Left forelimb (tissue), 1 donor: Measurements from ENCODE around the gene KNG1.

ENCODE experiments used
- DNase-seq: peaks from one replicate; pipeline ENCODE4 v3.0.0-alpha.2; 2018; ENCODE audit warnings: low spot score

The KNG1 gene

DNA sequence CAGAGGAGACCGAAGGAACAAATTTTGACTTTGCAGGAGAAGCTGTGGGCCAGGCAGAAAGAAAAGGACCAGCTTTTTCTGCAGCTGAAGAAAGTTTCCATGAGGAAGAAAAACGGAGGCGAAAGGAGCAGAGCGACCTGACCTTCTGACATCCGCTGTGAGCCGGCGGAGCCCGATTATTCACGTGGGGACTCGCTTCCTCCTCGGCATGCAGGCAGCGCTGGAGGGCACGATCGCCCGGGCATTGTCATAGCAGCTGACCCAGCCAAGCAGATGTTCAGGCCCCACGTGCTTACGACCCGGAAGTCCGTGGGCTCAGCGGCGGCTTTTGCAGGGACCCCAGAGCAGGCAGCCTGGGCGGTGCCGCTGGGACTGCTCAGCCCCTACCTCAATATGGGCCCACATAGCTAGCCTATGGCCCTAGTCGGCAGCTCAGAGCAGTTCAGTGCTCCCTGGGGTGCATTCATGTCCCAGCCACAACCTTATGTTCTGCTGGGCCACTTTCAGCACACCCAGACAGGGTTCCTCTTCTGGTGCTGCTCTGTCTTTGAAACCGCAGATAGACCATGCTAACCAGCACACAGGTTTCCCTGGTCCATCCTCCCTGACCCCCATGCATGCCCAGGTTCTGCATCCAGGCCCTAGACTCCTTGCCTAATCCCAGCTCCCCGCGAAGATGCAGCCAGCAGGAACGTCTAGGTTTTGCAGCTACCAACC is 55.7 kb downstream of the KNG1 start:
- peak; percentile 71 for DNase-seq

DNA sequence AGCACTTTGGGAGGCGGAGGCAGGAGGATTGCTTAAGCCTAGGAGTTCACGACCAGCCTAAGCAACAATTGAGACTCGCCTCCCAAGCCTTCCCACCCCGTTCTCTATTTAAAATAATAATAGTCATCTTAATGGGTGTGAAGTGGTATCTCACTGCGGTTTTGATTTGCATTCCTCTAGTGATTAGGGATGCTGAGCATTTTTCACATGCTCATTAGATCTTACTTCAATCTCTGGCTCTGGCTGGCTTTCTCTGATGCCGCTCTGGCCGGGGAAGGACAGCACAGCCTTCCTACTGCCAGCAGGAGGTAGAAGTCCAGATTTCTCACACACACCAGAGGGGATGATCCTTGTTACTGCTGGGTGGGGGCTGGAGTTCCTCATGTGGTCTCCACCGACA is 58.8 kb downstream of the KNG1 start:
- DNase-seq: no peak

DNA sequence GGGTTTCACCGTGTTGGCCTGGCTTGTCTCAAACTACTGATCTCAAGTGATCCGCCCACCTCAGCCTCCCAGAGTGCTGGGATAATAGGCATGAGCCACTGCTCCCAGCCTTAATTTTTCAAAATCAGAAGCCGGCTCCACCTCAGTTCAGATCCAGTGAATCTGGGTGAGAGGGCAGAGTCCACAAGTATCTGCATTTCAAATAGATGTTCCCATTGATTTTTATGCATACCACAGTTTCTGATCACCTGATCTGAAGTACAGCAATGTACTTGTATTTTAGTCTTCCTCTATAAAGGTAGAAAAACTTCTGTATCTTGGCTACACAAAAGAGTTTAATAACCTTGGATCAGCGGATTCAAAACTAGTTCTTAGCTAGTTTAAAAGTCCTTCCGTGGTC is 62.0 kb downstream of the KNG1 start:
- DNase-seq: no peak

DNA sequence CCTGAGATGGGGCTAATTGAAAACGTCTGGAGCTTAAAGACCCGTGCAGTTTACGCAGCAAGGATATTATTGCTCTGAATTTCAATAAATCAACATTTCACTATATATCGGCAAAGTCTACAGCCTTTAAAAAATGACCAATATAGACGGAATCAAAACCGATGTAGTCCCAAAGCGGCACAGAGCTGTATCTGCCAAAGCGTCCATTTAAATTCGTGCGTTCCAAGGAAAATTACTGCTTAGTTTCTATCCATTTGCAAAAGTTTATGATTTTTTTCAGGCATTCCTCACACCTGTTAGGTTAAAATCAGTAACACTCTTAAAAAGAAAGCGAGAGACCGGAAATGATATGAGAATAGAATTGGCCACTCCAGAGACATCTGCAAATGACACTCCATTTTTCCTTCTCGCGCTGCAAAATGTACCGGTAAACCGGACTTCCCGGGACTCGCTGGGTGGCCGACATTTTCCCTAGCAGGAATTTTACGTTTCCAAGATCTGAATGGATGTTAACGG is 65.4 kb downstream of the KNG1 start:
- DNase-seq: no peak

DNA sequence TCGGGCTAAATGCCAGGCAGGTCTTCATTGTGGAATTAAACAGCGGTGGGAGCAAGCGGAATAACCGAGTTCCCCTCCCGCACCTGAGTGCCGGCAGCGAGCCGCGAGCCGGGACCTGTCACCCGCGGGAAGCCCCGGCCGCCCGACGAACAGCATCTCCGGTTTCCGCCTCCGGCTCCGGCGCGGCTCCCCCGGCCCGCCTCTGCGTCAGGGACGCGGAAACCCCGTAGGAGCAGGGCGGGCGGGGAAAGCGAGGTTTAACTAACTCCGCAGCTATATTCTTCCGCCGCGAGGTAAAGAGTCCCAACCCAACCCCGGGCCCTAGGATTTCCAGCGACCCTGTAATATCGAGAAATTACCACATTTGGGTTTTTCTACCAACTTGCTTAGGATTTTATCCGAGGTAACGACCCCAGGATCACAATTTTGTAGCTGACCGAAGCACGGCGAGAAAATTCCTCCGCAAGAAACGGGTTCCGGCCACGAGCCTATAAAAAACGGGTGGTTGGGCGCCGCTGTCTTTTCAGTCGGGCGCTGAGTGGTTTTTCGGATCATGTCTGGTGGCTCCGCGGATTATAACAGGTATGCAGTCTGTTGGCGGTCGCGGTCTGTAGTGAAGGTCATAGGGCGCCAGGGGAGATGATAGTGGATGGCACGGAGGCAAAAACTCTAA is 66.0 kb downstream of the KNG1 start, which contains the start of gene EIF4A2:
EIF4A2 (plus strand) TSS at position 520 of the 673 bp plus-strand sequence; CDS start at position 554, 34 bp downstream.
- peak; percentile 91 for DNase-seq

DNA sequence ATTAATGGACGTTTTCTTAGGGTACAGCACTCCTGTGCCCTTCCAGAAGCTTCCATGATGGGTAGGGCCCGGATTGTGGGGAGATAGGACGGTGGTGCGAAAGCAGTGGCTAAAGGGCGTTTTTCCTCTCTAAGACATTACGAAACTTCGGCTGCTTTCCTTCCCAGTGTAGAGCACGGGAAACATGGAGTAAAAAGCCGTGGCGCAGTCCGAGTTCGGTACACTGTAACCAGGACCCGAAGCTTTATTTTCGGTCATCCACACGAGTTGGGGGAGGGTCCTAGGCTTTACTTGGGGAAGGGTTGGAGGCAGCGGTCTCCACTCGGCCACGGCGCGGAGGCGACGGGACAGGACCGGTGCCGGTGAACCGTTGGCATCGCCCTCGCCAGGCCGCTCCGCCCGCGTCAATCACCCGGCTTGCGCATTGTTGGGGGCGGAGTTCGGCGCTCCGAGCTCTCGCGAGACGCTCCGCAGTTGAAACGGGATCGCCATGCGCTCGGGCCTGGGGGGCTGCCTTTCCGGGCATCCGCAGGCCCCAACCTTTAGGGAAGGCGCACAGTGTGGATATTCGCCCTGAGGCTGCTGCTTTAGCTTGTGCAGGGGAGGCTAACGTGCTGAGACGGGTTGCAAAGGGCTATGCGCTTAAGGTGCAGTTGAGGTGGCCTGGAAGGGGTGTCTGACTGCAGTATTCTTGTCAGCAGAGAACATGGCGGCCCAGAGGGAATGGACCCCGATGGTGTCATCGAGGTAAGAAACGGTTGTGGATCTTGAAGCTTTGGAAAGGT is 66.8 kb downstream of the KNG1 start:
- DNase-seq: peak; percentile 89

DNA sequence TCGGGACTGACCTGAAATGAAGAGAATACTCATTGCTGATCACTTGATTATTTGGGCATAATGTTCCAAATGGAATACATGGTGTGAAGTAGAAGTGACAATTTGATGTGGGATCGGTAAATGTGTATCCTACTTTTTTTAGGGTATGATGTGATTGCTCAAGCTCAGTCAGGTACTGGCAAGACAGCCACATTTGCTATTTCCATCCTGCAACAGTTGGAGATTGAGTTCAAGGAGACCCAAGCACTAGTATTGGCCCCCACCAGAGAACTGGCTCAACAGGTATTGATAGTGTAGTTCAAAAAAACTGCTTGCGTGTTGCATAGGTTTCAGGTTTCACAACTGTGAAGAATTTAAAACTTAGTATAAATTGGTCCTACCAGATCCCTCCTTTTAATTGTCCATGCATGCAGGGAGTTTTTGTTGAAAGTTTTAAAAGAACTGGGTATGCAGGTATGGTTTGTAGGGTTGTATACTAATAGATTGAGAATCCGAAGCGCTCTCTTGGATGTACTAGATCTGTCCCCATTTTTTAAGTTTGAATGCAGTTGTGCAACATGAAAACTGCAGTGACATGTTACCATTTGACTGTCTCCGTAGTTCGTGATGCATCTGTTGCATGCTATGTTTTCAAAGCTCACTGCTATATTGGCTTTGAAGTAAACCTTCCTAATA is 67.8 kb downstream of the KNG1 start:
- no peak for DNase-seq

DNA sequence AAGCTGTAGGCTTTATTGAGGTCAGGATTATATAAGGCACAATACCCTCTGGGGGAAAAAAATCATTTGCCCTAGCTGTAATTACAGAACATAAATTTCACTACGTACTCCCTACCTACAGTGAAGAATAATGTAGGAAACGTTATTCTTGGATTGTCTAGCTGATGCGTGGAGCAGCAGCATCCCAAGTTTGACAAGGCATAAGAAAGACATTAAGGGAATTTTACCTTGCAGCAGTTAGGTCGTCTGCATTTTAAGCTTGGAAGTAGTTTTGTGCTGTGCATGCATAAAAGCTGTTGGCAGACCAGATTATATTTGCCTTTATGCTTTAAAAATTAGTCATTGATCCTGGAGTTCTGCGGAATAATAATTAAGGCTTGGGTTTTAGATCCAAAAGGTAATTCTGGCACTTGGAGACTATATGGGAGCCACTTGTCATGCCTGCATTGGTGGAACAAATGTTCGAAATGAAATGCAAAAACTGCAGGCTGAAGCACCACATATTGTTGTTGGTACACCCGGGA is 68.4 kb downstream of the KNG1 start:
- DNase-seq: no peak

DNA sequence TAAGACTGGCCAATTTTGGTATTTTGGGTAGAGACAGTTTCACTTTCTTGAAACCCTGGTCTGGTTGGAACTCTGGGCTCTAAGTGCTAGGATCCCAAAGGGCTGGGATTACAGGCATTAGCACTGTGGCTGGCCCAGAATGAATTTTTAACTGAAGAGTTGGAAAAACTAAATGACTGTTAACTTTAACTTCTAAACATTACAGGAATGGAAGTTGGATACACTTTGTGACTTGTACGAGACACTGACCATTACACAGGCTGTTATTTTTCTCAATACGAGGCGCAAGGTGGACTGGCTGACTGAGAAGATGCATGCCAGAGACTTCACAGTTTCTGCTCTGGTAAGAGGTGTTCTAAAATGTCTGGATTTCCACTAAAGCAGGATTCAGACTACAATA is 69.8 kb downstream of the KNG1 start:
- no peak for DNase-seq

DNA sequence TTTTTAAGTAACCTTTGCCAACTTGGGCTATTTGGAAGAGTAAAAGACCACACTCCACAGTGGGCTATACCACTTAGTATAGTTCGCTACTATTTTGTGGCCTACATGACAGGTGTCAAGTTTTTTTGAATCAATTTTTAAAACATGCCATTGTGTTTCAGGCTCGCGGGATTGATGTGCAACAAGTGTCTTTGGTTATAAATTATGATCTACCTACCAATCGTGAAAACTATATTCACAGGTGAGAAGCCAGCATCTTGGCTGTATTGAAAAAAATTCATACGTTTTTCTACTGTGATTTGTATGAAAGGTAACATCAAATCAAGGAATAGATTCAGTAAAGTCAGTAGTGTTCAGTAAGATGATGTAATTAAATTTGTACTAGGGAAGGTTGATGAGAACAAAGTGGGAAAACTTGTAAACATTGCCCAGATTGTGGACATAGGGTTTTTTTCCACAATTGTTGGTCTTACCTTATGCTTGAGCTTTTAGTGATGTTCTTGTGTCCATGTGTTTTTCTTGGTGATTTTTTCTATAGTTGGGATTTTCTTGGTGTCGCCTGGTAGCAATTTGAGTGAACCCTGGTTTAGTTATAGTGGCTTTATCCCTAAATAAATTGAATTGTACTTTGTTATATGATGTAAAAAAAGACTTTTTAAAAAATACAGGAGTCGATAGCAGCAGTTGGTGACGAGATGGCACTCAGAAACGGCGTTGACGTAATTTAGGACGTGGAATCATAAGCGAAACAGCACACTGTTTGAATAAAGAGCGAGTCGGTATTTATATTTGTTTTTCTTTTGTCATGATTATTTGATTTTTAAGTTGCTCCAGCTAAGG is 70.7 kb downstream of the KNG1 start:
- no peak for DNase-seq

DNA sequence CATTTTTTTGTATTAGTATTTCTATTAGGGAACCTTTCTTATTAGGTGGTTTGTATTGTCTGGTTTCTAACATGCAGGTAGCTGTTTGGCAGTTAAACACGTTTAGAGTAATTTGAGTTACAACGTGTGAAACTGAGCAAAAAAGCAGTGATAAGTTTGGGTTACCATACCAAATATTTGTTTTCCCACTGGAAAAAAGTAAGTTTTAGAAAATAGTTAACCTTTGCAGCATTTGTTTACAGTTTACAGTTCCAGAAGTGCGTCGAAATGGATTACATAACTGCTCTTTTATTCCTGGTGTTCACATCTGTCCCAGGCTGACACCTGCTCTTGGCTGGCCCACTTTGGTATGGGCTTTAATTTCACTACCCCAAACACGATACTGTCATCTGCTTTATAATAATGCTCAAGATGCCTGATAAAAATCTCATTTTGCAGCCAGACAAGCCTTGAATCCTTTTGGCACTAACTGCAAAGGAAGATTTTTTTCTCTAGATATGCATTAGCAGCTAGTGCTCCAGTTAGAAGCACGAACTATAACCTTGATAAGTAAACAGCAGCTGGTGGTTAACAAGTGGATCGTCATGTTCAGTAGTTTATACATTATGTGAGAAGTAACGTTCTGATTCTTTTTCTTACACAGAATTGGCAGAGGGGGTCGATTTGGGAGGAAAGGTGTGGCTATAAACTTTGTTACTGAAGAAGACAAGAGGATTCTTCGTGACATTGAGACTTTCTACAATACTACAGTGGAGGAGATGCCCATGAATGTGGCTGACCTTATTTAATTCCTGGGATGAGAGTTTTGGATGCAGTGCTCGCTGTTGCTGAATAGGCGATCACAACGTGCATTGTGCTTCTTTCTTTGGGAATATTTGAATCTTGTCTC is 71.6 kb downstream of the KNG1 start:
- DNase-seq: no peak

DNA sequence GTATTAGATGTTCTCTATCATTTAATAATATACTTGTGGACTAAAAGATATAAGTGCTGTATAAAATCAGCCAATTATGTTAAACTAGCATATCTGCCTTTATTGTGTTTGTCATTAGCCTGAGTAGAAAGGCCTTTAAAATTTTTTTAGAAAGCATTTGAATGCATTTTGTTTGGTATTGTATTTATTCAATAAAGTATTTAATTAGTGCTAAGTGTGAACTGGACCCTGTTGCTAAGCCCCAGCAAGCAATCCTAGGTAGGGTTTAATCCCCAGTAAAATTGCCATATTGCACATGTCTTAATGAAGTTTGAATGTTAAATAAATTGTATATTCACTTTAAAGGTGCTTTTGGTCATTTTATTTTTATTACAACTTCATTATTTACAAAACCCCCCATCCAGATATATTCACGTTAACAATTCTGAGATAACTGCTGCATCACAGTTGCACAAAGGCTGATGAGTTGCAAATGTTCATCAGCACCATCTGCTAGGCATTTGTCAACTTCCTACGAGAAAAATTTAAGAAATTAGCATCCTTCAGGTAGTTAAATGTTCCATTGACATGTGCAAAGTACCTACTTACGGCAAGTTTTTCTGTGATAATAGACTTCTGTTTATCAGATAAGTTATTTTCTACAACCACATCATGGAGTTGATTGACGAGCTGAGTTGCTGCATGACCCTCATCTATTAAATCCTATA is 72.5 kb downstream of the KNG1 start:
- DNase-seq: no peak

DNA sequence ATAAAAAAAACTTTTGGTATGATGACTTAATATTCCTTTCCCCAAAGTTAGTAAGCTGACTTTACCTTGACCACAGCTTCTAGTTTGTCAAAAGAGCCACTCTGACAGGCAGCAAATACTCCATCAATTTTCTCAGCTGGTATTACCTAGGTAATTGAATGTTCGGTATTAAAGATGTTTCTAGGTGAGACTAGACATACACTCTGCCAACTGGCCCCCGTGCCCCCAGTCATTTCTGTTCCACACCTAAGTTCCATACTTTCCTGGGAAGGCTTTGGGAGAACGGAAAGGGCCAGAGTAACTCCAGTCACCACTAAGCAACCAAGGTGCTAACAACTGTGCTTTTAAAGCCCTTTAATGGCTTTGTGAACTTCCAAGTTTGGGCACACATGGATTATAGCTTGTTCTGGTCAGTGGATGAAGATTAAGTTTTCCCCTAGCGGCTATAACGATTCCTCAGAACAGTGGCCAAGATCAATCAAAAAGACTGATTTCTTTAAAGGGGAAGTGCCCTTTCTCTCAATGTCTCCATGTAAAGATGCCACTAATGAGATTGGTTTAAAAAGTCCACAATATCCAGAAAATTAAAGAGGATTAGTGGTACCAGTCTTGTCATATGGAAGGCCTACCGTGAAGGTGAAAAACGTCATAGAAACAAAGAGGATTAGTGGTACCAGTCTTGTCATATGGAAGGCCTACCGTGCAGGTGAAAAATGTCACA is 73.3 kb downstream of the KNG1 start:
- no peak for DNase-seq
